Caco-2 (cell line): ENCODE measurements around the gene FIBCD1. TPM values are rescaled to one million over a fixed set of nuclear protein-coding genes. Genes with fewer than 3 reads are reported as not detected.

Experiments
- BruUV-seq: library from RNA; stranded (reverse); fragments of 400-500 nt; replicated peaks from 2 replicates; lab custom pipeline; 2021; lab: Mats Ljungman, UMichigan
- CTCF ChIA-PET: fragments of 300-600 bp; sonication (Branson Sonifier 250); formaldehyde crosslinking; loops from one replicate; lab custom pipeline; 2022; ENCODE audit warnings: antibody characterized with exemption; lab: Charles Lee
- POLR2A ChIA-PET: fragments of 300-600 bp; sonication (Branson Sonifier 250); formaldehyde crosslinking; loops from one replicate; lab custom pipeline; 2022; ENCODE audit warnings: antibody characterized with exemption; lab: Charles Lee
- DNase-seq, 2 experiments: peaks; one replicate each; pipeline versions ENCODE4 v3.0.0 to v3.0.0-alpha.2; 2020 to 2022
- H3K27me3 ChIP-seq: replicated peaks from 2 replicates; pipeline ENCODE4 v1.6.0; 2011; ENCODE audit warnings: low read length; ENCODE audit not compliant: control insufficient read depth, insufficient read depth
- H3K36me3 ChIP-seq: 2 replicates; pipeline ENCODE4 v1.5.1; 2011; ENCODE audit warnings: low read length; ENCODE audit not compliant: control insufficient read depth, insufficient read depth
- H3K4me1 ChIP-seq: fragments of 250-450 bp; sonication (Bioruptor Pico); 2 replicates; pipeline ENCODE4 v1.5.1; 2020; ENCODE audit warnings: mild to moderate bottlenecking
- H3K4me3 ChIP-seq: 2 replicates; pipeline ENCODE4 v1.5.1; 2011; ENCODE audit warnings: low read depth, mild to moderate bottlenecking, control low read depth, low read length
- H3K9me3 ChIP-seq: fragments of 250-450 bp; sonication (Bioruptor Pico); 2 replicates; pipeline ENCODE4 v1.5.1; 2020; ENCODE audit warnings: mild to moderate bottlenecking, moderate library complexity
- H3K27ac Mint-ChIP-seq: one replicate; pipeline ENCODE4 v1.8.0; 2022; ENCODE audit warnings: mixed read lengths; ENCODE audit not compliant: unreplicated experiment
- H3K27me3 Mint-ChIP-seq: one replicate; pipeline ENCODE4 v1.8.0; 2022; ENCODE audit warnings: mixed read lengths; ENCODE audit not compliant: insufficient read depth, unreplicated experiment
- H3K36me3 Mint-ChIP-seq: one replicate; pipeline ENCODE4 v1.8.0; 2022; ENCODE audit warnings: mild to moderate bottlenecking, mixed read lengths; ENCODE audit not compliant: insufficient read depth, unreplicated experiment
- H3K4me1 Mint-ChIP-seq: one replicate; pipeline ENCODE4 v1.8.0; 2022; ENCODE audit warnings: low read depth, mixed read lengths; ENCODE audit not compliant: unreplicated experiment
- H3K4me3 Mint-ChIP-seq: one replicate; pipeline ENCODE4 v1.8.0; 2022; ENCODE audit warnings: mild to moderate bottlenecking, moderate library complexity, mixed read lengths; ENCODE audit not compliant: unreplicated experiment
- H3K9me3 Mint-ChIP-seq: one replicate; pipeline ENCODE4 v1.8.0; 2022; ENCODE audit warnings: mixed read lengths; ENCODE audit not compliant: unreplicated experiment
- intact Hi-C: fragments of 100-400 bp; cut with micrococcal nuclease; formaldehyde crosslinking; loops from one replicate; pipeline ENCODE4 v1.10.0; 2022; ENCODE audit not compliant: unreplicated experiment
- total RNA-seq: library from RNA; stranded (reverse); gene quantifications from 2 replicates; pipeline ENCODE4 v1.2.3, GENCODE V29; 2022
- TF ChIP-seq, protein P1 (sequence below), 2 experiments: fragments of 200-600 bp in 1 of 2; IDR thresholded peaks; 1 replicate in 1 of 2; 2 replicates in 1 of 2; pipeline versions ENCODE4 v1.5.1 to v1.8.0; 2011 to 2022; ENCODE audit warnings: antibody characterized with exemption in 1 of 2, control low read depth in 1 of 2, inconsistent platforms in 1 of 2, low read depth in 1 of 2, low read length in 1 of 2, mild to moderate bottlenecking in 1 of 2, moderate library complexity in 1 of 2; ENCODE audit not compliant: insufficient read depth in 1 of 2, severe bottlenecking in 1 of 2, unreplicated experiment in 1 of 2

Gene FIBCD1
- total RNA-seq, 1 experiment from 2014 or later = not detected

DNA sequence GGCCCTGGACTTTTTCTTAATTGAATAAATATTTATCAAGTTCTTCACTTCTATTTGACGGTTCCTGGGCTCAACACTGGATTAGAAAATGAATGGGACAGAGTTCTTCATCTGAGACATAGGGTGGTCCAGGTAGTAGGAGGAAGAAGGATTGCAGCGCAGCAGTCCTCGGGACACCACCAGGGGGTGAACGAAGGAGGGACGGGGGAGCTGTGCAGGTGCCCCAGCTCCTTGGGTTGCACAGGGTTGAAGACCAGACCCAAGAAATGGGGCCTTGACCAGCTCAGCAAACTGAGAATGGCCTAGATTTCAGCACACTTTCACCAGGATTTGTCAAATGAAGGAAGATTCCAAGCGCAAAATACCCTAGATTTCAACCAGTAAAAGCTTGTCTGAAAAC lies 74.5 kb downstream of the FIBCD1 start:
- Histone ChIP-seq H3K27me3 (no peaks in the 10 kb centered on the region), H3K4me3 (no peak overlapping the region), H3K9me3 (no peaks in the 10 kb centered on the region), H3K4me1 (peaks cover 6% of the 10 kb centered on the region), H3K36me3 (peaks cover 4% of the 10 kb centered on the region; the same call in 1 of the 2 replicates)
- intact Hi-C loops = no loop called here
- no peaks in the 10 kb centered on the region for H3K4me1 Mint-ChIP-seq
- POLR2A ChIA-PET = no interaction called here
- H3K9me3 Mint-ChIP-seq = no peaks in the 10 kb centered on the region
- no peak overlapping the region for H3K4me3 Mint-ChIP-seq
- DNase-seq = no peak
- CTCF ChIA-PET = interaction anchor here (0.6 to 0.7 kb wide), 2 partner anchors 134 to 157 kb away, joined by 3 to 6 read pairs; no protein-coding TSS in a partner anchor
- no TSS peak for BruUV-seq
- H3K27ac Mint-ChIP-seq = no peak overlapping the region
- peaks cover 37% of the 10 kb centered on the region for H3K36me3 Mint-ChIP-seq
- TF ChIP-seq, protein P1, sequence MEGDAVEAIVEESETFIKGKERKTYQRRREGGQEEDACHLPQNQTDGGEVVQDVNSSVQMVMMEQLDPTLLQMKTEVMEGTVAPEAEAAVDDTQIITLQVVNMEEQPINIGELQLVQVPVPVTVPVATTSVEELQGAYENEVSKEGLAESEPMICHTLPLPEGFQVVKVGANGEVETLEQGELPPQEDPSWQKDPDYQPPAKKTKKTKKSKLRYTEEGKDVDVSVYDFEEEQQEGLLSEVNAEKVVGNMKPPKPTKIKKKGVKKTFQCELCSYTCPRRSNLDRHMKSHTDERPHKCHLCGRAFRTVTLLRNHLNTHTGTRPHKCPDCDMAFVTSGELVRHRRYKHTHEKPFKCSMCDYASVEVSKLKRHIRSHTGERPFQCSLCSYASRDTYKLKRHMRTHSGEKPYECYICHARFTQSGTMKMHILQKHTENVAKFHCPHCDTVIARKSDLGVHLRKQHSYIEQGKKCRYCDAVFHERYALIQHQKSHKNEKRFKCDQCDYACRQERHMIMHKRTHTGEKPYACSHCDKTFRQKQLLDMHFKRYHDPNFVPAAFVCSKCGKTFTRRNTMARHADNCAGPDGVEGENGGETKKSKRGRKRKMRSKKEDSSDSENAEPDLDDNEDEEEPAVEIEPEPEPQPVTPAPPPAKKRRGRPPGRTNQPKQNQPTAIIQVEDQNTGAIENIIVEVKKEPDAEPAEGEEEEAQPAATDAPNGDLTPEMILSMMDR (IDR thresholded peaks at IDR 0.05; ENCODE audit: insufficient read depth in 1 of 2, low read depth in 1 of 2, low read length in 1 of 2, severe bottlenecking in 1 of 2, unreplicated experiment in 1 of 2) = no peak
- H3K27me3 Mint-ChIP-seq = no peaks in the 10 kb centered on the region

DNA sequence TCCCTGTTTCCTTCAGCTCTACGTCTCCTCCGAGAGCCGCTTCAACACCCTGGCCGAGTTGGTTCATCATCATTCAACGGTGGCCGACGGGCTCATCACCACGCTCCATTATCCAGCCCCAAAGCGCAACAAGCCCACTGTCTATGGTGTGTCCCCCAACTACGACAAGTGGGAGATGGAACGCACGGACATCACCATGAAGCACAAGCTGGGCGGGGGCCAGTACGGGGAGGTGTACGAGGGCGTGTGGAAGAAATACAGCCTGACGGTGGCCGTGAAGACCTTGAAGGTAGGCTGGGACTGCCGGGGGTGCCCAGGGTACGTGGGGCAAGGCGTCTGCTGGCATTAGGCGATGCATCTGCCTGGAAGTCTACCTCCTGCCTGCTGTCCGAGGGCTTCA lies 76.3 kb downstream of the FIBCD1 start:
- Mint-ChIP-seq H3K4me1 (no peaks in the 10 kb centered on the region), H3K9me3 (no peaks in the 10 kb centered on the region), H3K27me3 (no peaks in the 10 kb centered on the region), H3K36me3 (peaks cover 43% of the 10 kb centered on the region), H3K27ac (no peak overlapping the region), H3K4me3 (no peak overlapping the region)
- peaks cover 6% of the 10 kb centered on the region for H3K4me1 ChIP-seq
- no peak for DNase-seq
- intact Hi-C loops = loop anchor here (1.0 kb wide), 2 partner anchors 91 to 150 kb away; no protein-coding TSS in a partner anchor
- TF ChIP-seq, protein P1 (IDR thresholded peaks at IDR 0.05; ENCODE audit: insufficient read depth in 1 of 2, low read depth in 1 of 2, low read length in 1 of 2, severe bottlenecking in 1 of 2, unreplicated experiment in 1 of 2) = no peak
- BruUV-seq = no TSS peak
- POLR2A ChIA-PET = no interaction called here
- H3K27me3 ChIP-seq = no peaks in the 10 kb centered on the region
- no peaks in the 10 kb centered on the region for H3K9me3 ChIP-seq
- CTCF ChIA-PET = interaction anchor here (1.5 kb wide), 1 partner anchor 156 kb away, joined by 4 read pairs; no protein-coding TSS in a partner anchor
- H3K4me3 ChIP-seq = no peak overlapping the region
- peaks cover 2% of the 10 kb centered on the region; the same call in 1 of the 2 replicates for H3K36me3 ChIP-seq

DNA sequence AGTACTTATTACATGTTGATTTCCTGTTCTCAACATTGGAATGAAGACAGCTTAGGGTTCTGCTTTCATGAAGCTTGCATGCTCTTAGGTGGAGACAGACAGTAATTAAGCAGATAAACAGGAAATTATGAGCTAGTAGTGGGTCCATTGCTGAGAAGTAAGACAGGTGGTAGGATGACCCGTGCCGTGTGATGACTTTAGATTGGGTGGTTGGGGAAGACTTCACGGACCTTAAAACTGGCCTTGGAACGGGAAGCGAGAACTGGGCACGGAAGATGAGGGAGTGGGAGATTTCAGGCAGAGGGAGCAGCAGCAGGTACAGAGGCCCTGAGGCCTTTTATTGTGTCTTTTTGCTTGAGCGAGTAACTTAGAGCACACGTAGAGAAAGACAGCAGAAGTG lies 76.8 kb downstream of the FIBCD1 start:
- CTCF ChIA-PET = no interaction called here
- no peaks in the 10 kb centered on the region for H3K27me3 Mint-ChIP-seq

More for the DNA sequence above, 76.8 kb downstream of the FIBCD1 start:
- POLR2A ChIA-PET = interaction anchor here (0.6 kb wide), 1 partner anchor 134 kb away, joined by 8 read pairs; no protein-coding TSS in a partner anchor
- H3K4me1 Mint-ChIP-seq = no peaks in the 10 kb centered on the region
- no peak overlapping the region for H3K4me3 ChIP-seq
- H3K27me3 ChIP-seq = no peaks in the 10 kb centered on the region
- H3K36me3 ChIP-seq = no peaks in the 10 kb centered on the region; the same call in 1 of the 2 replicates
- H3K9me3 Mint-ChIP-seq = no peaks in the 10 kb centered on the region
- no peaks in the 10 kb centered on the region for H3K9me3 ChIP-seq
- TF ChIP-seq, protein P1 (IDR thresholded peaks at IDR 0.05; ENCODE audit: insufficient read depth in 1 of 2, low read depth in 1 of 2, low read length in 1 of 2, severe bottlenecking in 1 of 2, unreplicated experiment in 1 of 2) = no peak
- no peak overlapping the region for H3K27ac Mint-ChIP-seq
- no TSS peak for BruUV-seq
- H3K4me1 ChIP-seq = peaks cover 6% of the 10 kb centered on the region
- peaks cover 45% of the 10 kb centered on the region for H3K36me3 Mint-ChIP-seq
- no peak for DNase-seq
- intact Hi-C loops = no loop called here
- H3K4me3 Mint-ChIP-seq = no peak overlapping the region
